HL-60 (cell line): ENCODE results near the gene HLCS.

Experiments
- CTCF ChIP-seq: IDR thresholded peaks from one replicate; pipeline ENCODE4 v1.5.1; 2011; ENCODE audit warnings: low read length, control low read depth, inconsistent platforms; ENCODE audit not compliant: insufficient read depth
- GABPA ChIP-seq: IDR thresholded peaks from 2 replicates; pipeline ENCODE4 v1.6.1; 2012; ENCODE audit warnings: low read depth
- POLR2AphosphoS5 ChIP-seq: IDR thresholded peaks from 2 replicates; pipeline ENCODE4 v1.6.1; 2012; ENCODE audit warnings: low read depth
- REST ChIP-seq: IDR thresholded peaks from 2 replicates; pipeline ENCODE4 v1.6.1; 2012; ENCODE audit warnings: low read depth; ENCODE audit not compliant: insufficient replicate concordance
- SPI1 ChIP-seq: IDR thresholded peaks from 2 replicates; pipeline ENCODE4 v1.6.1; 2012; ENCODE audit warnings: low read depth, mild to moderate bottlenecking, borderline replicate concordance

- no peak for TF ChIP-seq GABPA
- TF ChIP-seq CTCF: no peak
- TF ChIP-seq REST: no peak
- TF ChIP-seq POLR2AphosphoS5: no peak
- no peak for TF ChIP-seq SPI1
These were observed 50.7 kb downstream of the HLCS start for GRCh38 chr21:36915696-36916245.
